Rectal smooth muscle tissue (tissue), 1 donor: ENCODE measurements around the gene MRPL20.
"Not testable (repeated sequence)": the region's sequence is repeated elsewhere in the genome, so short reads cannot be mapped to it uniquely, and the experiment has no call there.

ENCODE experiments used
- H3K27ac ChIP-seq: one replicate; pipeline ENCODE4 v1.7.0; 2013; ENCODE audit warnings: low read depth, low read length, inconsistent platforms
- H3K27me3 ChIP-seq: one replicate; pipeline ENCODE4 v1.7.0; 2013; ENCODE audit warnings: low read length; ENCODE audit not compliant: control insufficient read depth, insufficient read depth
- H3K36me3 ChIP-seq: one replicate; pipeline ENCODE4 v1.7.0; 2013; ENCODE audit warnings: low read length; ENCODE audit not compliant: control insufficient read depth, insufficient read depth
- H3K4me1 ChIP-seq: one replicate; pipeline ENCODE4 v1.7.0; 2013; ENCODE audit warnings: low read length; ENCODE audit not compliant: control insufficient read depth, insufficient read depth
- H3K4me3 ChIP-seq: one replicate; pipeline ENCODE4 v1.7.0; 2013; ENCODE audit warnings: low read length
- H3K9ac ChIP-seq: one replicate; pipeline ENCODE4 v1.7.0; 2013; ENCODE audit warnings: low read length

Gene MRPL20

GRCh38 chr1:1434824-1435105 is 27.7 kb upstream of the MRPL20 start:
- Histone ChIP-seq H3K9ac (no peak overlapping the region), H3K27me3 (no peaks in the 10 kb centered on the region), H3K4me3 (peak overlapping the region; percentile 68), H3K27ac (peak overlapping the region; percentile 98), H3K4me1 (peaks cover 48% of the 10 kb centered on the region), H3K36me3 (no peaks in the 10 kb centered on the region)

- Histone ChIP-seq H3K36me3 (no peaks in the 10 kb centered on the region), H3K9ac (no peak overlapping the region), H3K27ac (peak overlapping the region; percentile 98), H3K4me3 (peak overlapping the region; percentile 68), H3K4me1 (peaks cover 53% of the 10 kb centered on the region), H3K27me3 (no peaks in the 10 kb centered on the region)
Observed at GRCh38 chr1:1434131-1434823, 27.2 kb upstream of the MRPL20 start.

- Histone ChIP-seq H3K4me1 (peaks cover 53% of the 10 kb centered on the region), H3K9ac (peak overlapping the region; percentile 32), H3K27ac (peak overlapping the region; percentile 98), H3K36me3 (no peaks in the 10 kb centered on the region), H3K4me3 (peak overlapping the region; percentile 68), H3K27me3 (no peaks in the 10 kb centered on the region)
Observed at GRCh38 chr1:1433804-1434130, 26.7 kb upstream of the MRPL20 start.

- Histone ChIP-seq H3K27me3 (no peaks in the 10 kb centered on the region), H3K4me1 (peaks cover 53% of the 10 kb centered on the region), H3K36me3 (no peaks in the 10 kb centered on the region), H3K9ac (peak overlapping the region; percentile 32), H3K27ac (peak overlapping the region; percentile 98), H3K4me3 (peak overlapping the region; percentile 68)
Observed at GRCh38 chr1:1432951-1433803, 26.1 kb upstream of the MRPL20 start.

DNA sequence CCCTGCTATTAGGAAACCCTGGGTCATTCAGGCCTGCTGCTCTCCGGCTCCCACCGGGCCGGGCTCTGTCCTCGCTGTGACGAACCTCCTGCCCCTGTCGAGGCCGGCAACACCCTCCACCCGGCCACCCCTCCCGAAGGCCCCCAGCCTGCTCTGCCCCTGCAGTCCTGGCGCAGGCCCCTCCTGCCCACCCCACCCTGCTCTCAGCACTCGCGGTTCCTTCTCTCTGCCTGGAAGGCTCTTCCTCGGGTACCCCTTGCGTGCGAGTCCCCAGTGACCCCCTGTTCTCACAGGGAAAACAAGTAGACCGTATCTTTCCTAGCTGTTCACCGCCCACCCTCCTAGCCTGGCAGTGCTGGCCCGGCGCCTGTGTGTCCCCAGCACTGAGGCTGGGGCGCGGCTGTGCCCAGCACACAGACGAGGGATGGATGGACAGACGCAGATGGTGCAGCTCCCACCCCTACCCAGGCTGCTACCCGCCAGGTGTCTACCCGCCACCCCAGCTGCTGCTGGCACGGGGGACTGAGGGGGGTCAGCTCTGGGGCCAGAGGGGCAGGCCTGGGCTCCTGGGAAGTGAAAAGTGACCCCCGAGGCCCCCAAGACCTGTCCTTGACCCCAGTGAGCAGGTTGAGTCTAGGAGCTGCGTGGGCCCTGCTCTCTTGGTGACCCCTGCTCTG is 25.3 kb upstream of the MRPL20 start:
- H3K4me3 ChIP-seq = no peak overlapping the region
- no peaks in the 10 kb centered on the region for H3K27me3 ChIP-seq
- H3K4me1 ChIP-seq = peaks cover 53% of the 10 kb centered on the region
- H3K9ac ChIP-seq = peak overlapping the region; percentile 2
- peak overlapping the region; percentile 98 for H3K27ac ChIP-seq
- H3K36me3 ChIP-seq = no peaks in the 10 kb centered on the region

GRCh38 chr1:1431845-1432273 is 24.8 kb upstream of the MRPL20 start:
- no peaks in the 10 kb centered on the region for H3K27me3 ChIP-seq
- H3K36me3 ChIP-seq = no peaks in the 10 kb centered on the region
- no peak overlapping the region for H3K4me3 ChIP-seq
- H3K9ac ChIP-seq = peak overlapping the region; percentile 2
- peak overlapping the region; percentile 98 for H3K27ac ChIP-seq
- H3K4me1 ChIP-seq = peaks cover 49% of the 10 kb centered on the region

GRCh38 chr1:1430992-1431844 is 24.1 kb upstream of the MRPL20 start:
- Histone ChIP-seq H3K36me3 (no peaks in the 10 kb centered on the region), H3K27me3 (no peaks in the 10 kb centered on the region), H3K4me3 (no peak overlapping the region), H3K27ac (peak overlapping the region; percentile 98), H3K4me1 (peaks cover 49% of the 10 kb centered on the region), H3K9ac (no peak overlapping the region)

GRCh38 chr1:1430114-1430982 is 23.3 kb upstream of the MRPL20 start:
- peaks cover 49% of the 10 kb centered on the region for H3K4me1 ChIP-seq
- peak overlapping the region; percentile 44 for H3K4me3 ChIP-seq
- peak overlapping the region; percentile 98 for H3K27ac ChIP-seq

GRCh38 chr1:1429671-1430073 is 22.6 kb upstream of the MRPL20 start:
- Histone ChIP-seq H3K27ac (peak overlapping the region; percentile 98), H3K27me3 (no peaks in the 10 kb centered on the region), H3K9ac (no peak overlapping the region), H3K36me3 (no peaks in the 10 kb centered on the region), H3K4me1 (peaks cover 43% of the 10 kb centered on the region), H3K4me3 (no peak overlapping the region)

More at GRCh38 chr1:1430114-1430982, 23.3 kb upstream of the MRPL20 start:
- no peaks in the 10 kb centered on the region for H3K36me3 ChIP-seq
- H3K27me3 ChIP-seq = no peaks in the 10 kb centered on the region
- peak overlapping the region; percentile 11 for H3K9ac ChIP-seq

GRCh38 chr1:1428967-1429366 is 21.9 kb upstream of the MRPL20 start:
- not testable (repeated sequence) for H3K36me3 ChIP-seq, H3K27ac ChIP-seq, H3K9ac ChIP-seq, H3K27me3 ChIP-seq, H3K4me3 ChIP-seq
- H3K4me1 ChIP-seq = peaks cover 37% of the 10 kb centered on the region

DNA sequence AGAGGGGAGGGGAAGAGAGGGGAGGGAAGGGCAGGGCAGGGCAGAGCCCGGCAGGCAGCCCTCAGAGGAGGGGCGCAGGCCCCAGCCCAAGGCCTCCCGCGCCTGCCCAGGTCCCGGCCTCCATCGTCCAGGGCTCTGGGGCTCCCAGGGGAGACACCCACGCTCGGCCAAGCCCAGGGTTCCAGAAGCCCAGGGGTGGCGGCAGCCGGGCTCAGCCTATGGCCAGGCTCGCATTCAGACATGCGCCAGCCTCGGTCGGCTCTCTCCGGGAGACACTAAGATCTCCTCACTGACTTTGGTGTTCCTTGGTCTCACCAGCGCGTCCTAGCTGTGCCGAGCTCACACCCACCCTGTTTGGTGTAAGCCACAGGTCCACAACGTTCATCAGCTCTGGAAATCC is 21.1 kb upstream of the MRPL20 start:
- no peak overlapping the region for H3K9ac ChIP-seq
- no peaks in the 10 kb centered on the region for H3K36me3 ChIP-seq
- peak overlapping the region; percentile 53 for H3K27ac ChIP-seq
- peaks cover 29% of the 10 kb centered on the region for H3K4me1 ChIP-seq
- no peak overlapping the region for H3K4me3 ChIP-seq
- H3K27me3 ChIP-seq = no peaks in the 10 kb centered on the region
